Uterus (tissue), 4 donors: ENCODE measurements around the gene PYGB. TPM values are rescaled to one million over a fixed set of nuclear protein-coding genes. Genes with fewer than 3 reads are reported as not detected.
"Not testable (repeated sequence)": the region's sequence is repeated elsewhere in the genome, so short reads cannot be mapped to it uniquely, and the experiment has no call there.

Experiments used
- DNase-seq, 2 donors: peaks; one replicate each; pipeline ENCODE4 v3.0.0-alpha.2; 2019 to 2020
- H3K27ac ChIP-seq, 2 donors: fragments of 200-600 bp; sonication (generic); 1 replicate in 1 of 2; 2 replicates in 1 of 2; pipeline ENCODE4 v1.5.1; 2016 to 2018
- H3K27me3 ChIP-seq, 2 donors: fragments of 200-600 bp; sonication (generic); one replicate each; pipeline ENCODE4 v1.5.1; 2018 to 2019; ENCODE audit warnings: control low read depth in 1 of 2
- H3K36me3 ChIP-seq, 2 donors: fragments of 200-600 bp; sonication (generic); one replicate each; pipeline ENCODE4 v1.5.1; 2019; ENCODE audit warnings: control low read depth in 1 of 2
- H3K4me1 ChIP-seq, 2 donors: fragments of 200-600 bp; sonication (generic); one replicate each; pipeline ENCODE4 v1.5.1; 2018 to 2019; ENCODE audit warnings: control low read depth in 1 of 2
- H3K4me3 ChIP-seq, 2 donors: fragments of 200-600 bp; sonication (generic); 1 replicate in 1 of 2; 2 replicates in 1 of 2; pipeline ENCODE4 v1.5.1; 2018 to 2019; ENCODE audit warnings: mild to moderate bottlenecking in 1 of 2
- H3K9me3 ChIP-seq, 2 donors: fragments of 200-600 bp; sonication (generic); one replicate each; pipeline ENCODE4 v1.5.1; 2019; ENCODE audit warnings: control low read depth in 1 of 2
- POLR2A ChIP-seq, 2 donors: fragments of 450-650 bp; IDR thresholded peaks; one replicate each; pipeline ENCODE4 v1.6.1; 2016; ENCODE audit warnings: antibody characterized with exemption in 2 of 2, mild to moderate bottlenecking in 1 of 2, moderate library complexity in 1 of 2
- intact Hi-C: fragments of 100-400 bp; cut with DNase I; formaldehyde crosslinking; loops from one replicate; pipeline ENCODE4 v1.15.1; 2023; ENCODE audit warnings: low total_unique reads
- total RNA-seq, 4 donors: library from RNA; depleted of rRNA in 3 of 4; stranded (reverse); fragments of >200 nt in 3 of 4; gene quantifications; one replicate each; pipeline versions ENCODE4 v1.1.0 to v1.2.4, GENCODE V29; 2014 to 2023
- TF ChIP-seq, protein P1 (sequence below), 4 experiments: fragments of 200-600 bp in 2 of 4; fragments of 450-650 bp in 2 of 4; sonication (generic) in 2 of 4; IDR thresholded peaks; one replicate each; pipeline ENCODE4 v1.5.1; 2016 to 2019; ENCODE audit warnings: antibody characterized with exemption in 4 of 4, mild to moderate bottlenecking in 2 of 4, moderate library complexity in 1 of 4
- donor health status: DM: yes; HTN: yes; CAD: no.

PYGB gene
- total RNA-seq, 4 donors from 2014 or later = 26.2 to 87.9 (median 49.8) TPM

DNA sequence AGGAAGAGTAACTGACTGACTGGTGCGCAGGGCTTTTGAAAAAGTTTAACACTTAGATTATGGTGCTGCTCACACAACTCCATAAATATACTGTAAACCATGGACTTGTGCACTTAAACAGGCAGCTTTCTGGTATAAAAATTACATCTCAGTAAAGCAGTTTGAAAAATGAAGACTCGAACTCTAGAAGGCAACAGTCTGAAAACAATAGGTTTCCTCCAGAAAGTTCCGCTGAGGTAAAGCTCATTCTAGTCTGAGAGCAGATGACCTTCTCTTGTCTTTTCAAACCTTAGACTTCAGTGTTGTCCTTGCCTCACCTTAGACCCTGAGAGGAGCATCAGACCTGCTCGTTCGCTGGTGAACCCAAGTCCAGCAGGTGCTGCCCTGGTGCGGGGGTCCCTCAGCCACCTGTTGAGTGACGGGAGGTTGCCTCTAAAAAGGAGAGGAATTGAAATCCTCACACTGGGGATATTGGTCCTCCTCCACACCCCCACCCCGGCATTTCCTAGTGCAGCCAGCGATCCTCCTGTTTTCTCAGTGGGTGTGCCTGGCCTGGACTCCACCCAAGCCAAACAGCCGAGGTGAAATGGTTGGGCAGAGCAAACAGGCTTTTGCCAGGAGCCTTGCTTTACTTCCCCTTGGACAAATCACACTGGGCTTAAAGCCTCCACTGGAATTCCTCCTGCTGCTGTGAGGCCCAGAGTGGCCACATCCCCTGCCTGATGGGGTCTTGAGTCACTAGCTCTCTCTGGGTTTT lies 14.7 kb upstream of the PYGB start:
- no peak overlapping the region for H3K4me3 ChIP-seq
- H3K9me3 ChIP-seq = no peaks in the 10 kb centered on the region
- H3K4me1 ChIP-seq = no peaks in the 10 kb centered on the region
- H3K27me3 ChIP-seq = no peaks in the 10 kb centered on the region
- DNase-seq = no peak
- H3K36me3 ChIP-seq = no peaks in the 10 kb centered on the region
- H3K27ac ChIP-seq = no peak overlapping the region
- TF ChIP-seq POLR2A (IDR thresholded peaks at IDR 0.05) = no peak
- TF ChIP-seq, protein P1, sequence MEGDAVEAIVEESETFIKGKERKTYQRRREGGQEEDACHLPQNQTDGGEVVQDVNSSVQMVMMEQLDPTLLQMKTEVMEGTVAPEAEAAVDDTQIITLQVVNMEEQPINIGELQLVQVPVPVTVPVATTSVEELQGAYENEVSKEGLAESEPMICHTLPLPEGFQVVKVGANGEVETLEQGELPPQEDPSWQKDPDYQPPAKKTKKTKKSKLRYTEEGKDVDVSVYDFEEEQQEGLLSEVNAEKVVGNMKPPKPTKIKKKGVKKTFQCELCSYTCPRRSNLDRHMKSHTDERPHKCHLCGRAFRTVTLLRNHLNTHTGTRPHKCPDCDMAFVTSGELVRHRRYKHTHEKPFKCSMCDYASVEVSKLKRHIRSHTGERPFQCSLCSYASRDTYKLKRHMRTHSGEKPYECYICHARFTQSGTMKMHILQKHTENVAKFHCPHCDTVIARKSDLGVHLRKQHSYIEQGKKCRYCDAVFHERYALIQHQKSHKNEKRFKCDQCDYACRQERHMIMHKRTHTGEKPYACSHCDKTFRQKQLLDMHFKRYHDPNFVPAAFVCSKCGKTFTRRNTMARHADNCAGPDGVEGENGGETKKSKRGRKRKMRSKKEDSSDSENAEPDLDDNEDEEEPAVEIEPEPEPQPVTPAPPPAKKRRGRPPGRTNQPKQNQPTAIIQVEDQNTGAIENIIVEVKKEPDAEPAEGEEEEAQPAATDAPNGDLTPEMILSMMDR (IDR thresholded peaks at IDR 0.05) = no peak
- intact Hi-C loops = no loop called here

DNA sequence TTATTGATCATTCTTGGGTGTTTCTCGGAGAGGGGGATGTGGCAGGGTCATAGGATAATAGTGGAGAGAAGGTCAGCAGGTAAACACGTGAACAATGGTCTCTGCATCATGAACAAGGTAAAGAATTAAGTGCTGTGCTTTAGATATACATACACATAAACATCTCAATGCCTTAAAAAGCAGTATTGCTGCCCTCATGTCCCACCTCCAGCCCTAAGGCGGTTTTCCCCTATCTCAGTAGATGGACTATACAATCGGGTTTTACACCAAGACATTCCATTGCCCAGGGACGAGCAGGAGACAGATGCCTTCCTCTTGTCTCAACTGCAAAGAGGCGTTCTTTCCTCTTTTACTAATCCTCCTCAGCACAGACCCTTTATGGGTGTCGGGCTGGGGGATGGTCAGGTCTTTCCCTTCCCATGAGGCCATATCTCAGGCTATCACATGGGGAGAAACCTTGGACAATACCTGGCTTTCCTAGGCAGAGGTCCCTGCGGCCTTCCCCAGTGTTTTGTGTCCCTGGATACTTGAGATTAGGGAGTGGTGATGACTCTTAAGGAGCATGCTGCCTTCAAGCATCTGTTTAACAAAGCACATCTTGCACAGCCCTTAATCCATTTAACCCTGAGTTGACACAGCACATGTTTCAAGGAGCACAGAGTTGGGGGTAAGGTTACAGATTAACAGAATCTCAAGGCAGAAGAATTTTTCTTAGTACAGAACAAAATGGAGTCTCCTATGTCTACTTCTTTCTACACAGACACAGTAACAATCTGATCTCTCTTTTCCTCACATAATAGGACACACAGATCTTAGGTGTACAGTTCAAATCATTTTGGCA lies 13.7 kb upstream of the PYGB start:
- H3K4me1 ChIP-seq, DNase-seq, H3K9me3 ChIP-seq, H3K4me3 ChIP-seq, intact Hi-C loops, H3K27me3 ChIP-seq, H3K27ac ChIP-seq, H3K36me3 ChIP-seq: not testable (repeated sequence)

DNA sequence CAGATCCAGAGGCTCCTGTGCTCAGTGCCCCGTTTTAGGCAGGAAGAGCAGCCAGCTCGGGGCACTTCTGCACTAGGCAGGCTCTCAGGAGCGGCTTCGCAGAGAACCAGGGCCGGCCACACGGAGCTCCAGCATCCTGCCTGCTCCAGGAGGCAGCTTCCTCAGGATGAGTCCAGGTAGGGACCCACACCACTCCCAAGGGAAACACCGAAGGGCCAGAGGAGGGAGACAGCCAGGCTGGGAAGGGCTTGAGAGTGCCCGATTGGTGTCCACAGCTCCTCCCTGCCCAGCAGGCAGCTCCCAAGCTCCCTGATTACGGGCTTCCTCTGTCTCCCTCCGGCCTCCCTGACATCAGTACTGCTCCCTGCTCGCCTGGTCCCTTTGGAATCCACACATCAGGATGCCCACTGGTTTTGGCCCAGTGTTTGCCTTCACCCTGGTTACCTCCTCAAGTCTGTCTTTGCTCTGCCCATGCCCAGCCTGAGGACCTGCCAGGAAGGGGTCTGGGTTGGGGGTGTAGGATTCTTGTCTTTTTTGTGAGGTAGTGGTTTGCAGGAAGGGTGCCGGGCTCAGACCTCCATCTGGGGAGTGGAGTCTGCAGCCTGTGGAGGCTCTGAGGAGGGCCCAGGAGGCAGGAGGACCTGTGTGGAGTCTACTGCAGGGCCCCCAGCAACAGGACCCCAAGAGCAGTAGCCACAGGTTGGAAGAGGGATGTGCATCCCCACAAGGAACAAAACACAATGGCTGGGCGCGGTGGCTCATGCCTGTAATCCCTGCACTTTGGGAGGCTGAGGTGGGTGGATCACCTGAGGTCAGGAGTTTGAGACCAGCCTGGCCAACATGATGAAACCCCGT lies 11.2 kb upstream of the PYGB start:
- no peak overlapping the region for H3K27ac ChIP-seq
- H3K36me3 ChIP-seq = no peaks in the 10 kb centered on the region
- no peak overlapping the region for H3K4me3 ChIP-seq
- intact Hi-C loops = no loop called here
- no peak for DNase-seq
- TF ChIP-seq, protein P1 (IDR thresholded peaks at IDR 0.05) = no peak
- TF ChIP-seq POLR2A (IDR thresholded peaks at IDR 0.05) = no peak
- H3K9me3 ChIP-seq = no peaks in the 10 kb centered on the region
- H3K27me3 ChIP-seq = no peaks in the 10 kb centered on the region
- no peaks in the 10 kb centered on the region for H3K4me1 ChIP-seq

DNA sequence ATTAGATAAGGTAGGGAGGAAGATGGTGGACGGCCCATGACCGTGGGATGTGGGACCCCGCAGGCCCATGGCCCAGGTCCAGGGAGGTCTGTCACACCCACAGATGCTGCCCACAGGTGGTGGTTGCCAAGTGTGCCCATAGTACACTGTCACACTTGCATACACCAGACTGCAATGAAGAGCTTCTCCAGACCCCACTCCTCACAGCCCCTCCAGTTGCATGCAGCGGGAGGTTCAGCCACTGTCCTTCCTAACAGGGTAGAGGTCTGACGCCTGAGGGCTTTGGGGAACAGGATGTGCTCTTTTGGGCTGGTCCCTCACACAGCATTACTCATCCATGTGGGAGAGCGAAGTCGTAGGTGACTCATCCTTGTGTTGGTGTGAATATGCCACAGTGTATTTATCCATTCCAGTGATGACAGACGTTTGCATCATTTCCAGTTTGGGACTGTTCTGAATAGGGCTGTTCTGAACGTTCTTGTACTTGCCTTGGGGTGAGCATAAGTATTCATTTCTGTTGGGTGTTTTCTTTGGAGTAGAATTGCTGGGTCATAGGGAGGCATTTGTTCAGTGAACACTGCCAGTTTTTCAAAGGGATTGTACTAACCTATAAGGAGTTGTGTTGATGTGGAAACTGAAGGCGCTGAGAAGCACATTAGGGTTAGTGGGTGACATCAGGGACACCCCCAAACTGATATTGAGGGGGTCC lies 10.1 kb upstream of the PYGB start:
- Histone ChIP-seq H3K9me3 (no peaks in the 10 kb centered on the region), H3K4me1 (no peaks in the 10 kb centered on the region), H3K4me3 (no peak overlapping the region), H3K27ac (peak overlapping the region; percentile 0 to 19), H3K27me3 (no peaks in the 10 kb centered on the region), H3K36me3 (no peaks in the 10 kb centered on the region)
- peak; percentile 40 to 50 for DNase-seq
- TF ChIP-seq POLR2A (IDR thresholded peaks at IDR 0.05) = no peak
- TF ChIP-seq, protein P1 (IDR thresholded peaks at IDR 0.05) = no peak
- intact Hi-C loops = no loop called here
